Measurements from ENCODE around the gene PTPRG.

DNA sequence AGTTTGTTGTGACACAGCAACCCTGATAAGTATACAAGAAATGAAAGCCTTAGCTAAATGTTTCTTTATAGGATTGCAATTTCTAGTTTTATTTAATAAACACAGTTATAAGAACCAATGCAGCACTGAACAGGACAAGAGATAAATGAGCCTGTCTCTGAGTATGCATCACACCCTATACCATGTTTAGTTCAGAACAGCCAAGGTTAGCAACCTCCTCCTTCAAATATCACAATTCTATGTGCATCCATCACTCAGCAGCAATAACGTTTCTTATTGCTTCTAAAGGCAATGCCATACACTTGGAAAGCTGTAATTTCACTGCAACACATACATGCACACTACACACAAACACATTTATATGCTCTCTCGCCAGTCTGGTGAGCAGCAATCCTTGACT, 280.6 kb downstream of the PTPRG start:
- TF ChIP-seq ELF1 (IDR thresholded peaks at IDR 0.05; ENCODE audit: borderline replicate concordance, low read depth) (no peak), EZH2phosphoT487 (IDR thresholded peaks at IDR 0.05; ENCODE audit: borderline replicate concordance) (no peak), ZNF274 (IDR thresholded peaks at IDR 0.05; ENCODE audit: low read depth, low read length) (no peak), POLR2A (IDR thresholded peaks at IDR 0.05; ENCODE audit: borderline replicate concordance, extremely low read depth, insufficient read depth, insufficient read length) (no peak), POLR2AphosphoS5 (IDR thresholded peaks at IDR 0.05; ENCODE audit: low read depth, low read length) (no peak), SRF (IDR thresholded peaks at IDR 0.05; ENCODE audit: low read depth) (no peak), JUND (IDR thresholded peaks at IDR 0.05) (no peak), YY1 (IDR thresholded peaks at IDR 0.05; ENCODE audit: extremely low read depth, insufficient replicate concordance, low read depth, low read length) (no peak), EZH2 (IDR thresholded peaks at IDR 0.05) (no peak), ZFX (IDR thresholded peaks at IDR 0.05) (no peak)
- TF ChIP-seq, protein P1, sequence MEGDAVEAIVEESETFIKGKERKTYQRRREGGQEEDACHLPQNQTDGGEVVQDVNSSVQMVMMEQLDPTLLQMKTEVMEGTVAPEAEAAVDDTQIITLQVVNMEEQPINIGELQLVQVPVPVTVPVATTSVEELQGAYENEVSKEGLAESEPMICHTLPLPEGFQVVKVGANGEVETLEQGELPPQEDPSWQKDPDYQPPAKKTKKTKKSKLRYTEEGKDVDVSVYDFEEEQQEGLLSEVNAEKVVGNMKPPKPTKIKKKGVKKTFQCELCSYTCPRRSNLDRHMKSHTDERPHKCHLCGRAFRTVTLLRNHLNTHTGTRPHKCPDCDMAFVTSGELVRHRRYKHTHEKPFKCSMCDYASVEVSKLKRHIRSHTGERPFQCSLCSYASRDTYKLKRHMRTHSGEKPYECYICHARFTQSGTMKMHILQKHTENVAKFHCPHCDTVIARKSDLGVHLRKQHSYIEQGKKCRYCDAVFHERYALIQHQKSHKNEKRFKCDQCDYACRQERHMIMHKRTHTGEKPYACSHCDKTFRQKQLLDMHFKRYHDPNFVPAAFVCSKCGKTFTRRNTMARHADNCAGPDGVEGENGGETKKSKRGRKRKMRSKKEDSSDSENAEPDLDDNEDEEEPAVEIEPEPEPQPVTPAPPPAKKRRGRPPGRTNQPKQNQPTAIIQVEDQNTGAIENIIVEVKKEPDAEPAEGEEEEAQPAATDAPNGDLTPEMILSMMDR (IDR thresholded peaks at IDR 0.05 in 2 of 3, conservative IDR thresholded peaks at IDR 0.05 in 1 of 3; ENCODE audit: borderline replicate concordance in 1 of 3, insufficient read depth in 1 of 3, low read depth in 2 of 3, low read length in 2 of 3): no peak
- TF ChIP-seq, protein P2, sequence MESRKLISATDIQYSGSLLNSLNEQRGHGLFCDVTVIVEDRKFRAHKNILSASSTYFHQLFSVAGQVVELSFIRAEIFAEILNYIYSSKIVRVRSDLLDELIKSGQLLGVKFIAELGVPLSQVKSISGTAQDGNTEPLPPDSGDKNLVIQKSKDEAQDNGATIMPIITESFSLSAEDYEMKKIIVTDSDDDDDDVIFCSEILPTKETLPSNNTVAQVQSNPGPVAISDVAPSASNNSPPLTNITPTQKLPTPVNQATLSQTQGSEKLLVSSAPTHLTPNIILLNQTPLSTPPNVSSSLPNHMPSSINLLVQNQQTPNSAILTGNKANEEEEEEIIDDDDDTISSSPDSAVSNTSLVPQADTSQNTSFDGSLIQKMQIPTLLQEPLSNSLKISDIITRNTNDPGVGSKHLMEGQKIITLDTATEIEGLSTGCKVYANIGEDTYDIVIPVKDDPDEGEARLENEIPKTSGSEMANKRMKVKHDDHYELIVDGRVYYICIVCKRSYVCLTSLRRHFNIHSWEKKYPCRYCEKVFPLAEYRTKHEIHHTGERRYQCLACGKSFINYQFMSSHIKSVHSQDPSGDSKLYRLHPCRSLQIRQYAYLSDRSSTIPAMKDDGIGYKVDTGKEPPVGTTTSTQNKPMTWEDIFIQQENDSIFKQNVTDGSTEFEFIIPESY (IDR thresholded peaks at IDR 0.05; ENCODE audit: extremely low read depth, insufficient replicate concordance, low read length): no peak
- TF ChIP-seq, protein P3, sequence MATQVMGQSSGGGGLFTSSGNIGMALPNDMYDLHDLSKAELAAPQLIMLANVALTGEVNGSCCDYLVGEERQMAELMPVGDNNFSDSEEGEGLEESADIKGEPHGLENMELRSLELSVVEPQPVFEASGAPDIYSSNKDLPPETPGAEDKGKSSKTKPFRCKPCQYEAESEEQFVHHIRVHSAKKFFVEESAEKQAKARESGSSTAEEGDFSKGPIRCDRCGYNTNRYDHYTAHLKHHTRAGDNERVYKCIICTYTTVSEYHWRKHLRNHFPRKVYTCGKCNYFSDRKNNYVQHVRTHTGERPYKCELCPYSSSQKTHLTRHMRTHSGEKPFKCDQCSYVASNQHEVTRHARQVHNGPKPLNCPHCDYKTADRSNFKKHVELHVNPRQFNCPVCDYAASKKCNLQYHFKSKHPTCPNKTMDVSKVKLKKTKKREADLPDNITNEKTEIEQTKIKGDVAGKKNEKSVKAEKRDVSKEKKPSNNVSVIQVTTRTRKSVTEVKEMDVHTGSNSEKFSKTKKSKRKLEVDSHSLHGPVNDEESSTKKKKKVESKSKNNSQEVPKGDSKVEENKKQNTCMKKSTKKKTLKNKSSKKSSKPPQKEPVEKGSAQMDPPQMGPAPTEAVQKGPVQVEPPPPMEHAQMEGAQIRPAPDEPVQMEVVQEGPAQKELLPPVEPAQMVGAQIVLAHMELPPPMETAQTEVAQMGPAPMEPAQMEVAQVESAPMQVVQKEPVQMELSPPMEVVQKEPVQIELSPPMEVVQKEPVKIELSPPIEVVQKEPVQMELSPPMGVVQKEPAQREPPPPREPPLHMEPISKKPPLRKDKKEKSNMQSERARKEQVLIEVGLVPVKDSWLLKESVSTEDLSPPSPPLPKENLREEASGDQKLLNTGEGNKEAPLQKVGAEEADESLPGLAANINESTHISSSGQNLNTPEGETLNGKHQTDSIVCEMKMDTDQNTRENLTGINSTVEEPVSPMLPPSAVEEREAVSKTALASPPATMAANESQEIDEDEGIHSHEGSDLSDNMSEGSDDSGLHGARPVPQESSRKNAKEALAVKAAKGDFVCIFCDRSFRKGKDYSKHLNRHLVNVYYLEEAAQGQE (IDR thresholded peaks at IDR 0.05; ENCODE audit: low read depth): no peak
